ACC112 (cell line): ENCODE measurements around the gene EXOSC9.
A peak's percentile ranks its signal among the peaks of the same experiment; 100 is the strongest.

Experiments
- H2AFZ ChIP-seq: fragments of 200-600 bp; sonication (generic); one replicate; pipeline ENCODE4 v1.6.0; 2017; ENCODE audit warnings: antibody characterized with exemption, low read length; ENCODE audit not compliant: unreplicated experiment
- H3K27ac ChIP-seq: fragments of 200-600 bp; sonication (generic); 2 replicates; pipeline ENCODE4 v1.5.1; 2014; ENCODE audit warnings: low read depth, mild to moderate bottlenecking, antibody characterized with exemption, low read length, moderate library complexity
- H3K27me3 ChIP-seq: fragments of 200-600 bp; sonication (generic); 2 replicates; pipeline ENCODE4 v1.6.1; 2014; ENCODE audit warnings: mild to moderate bottlenecking, antibody characterized with exemption, low read length, moderate library complexity, mixed read lengths; ENCODE audit not compliant: insufficient read depth
- H3K36me3 ChIP-seq: fragments of 200-600 bp; sonication (generic); 2 replicates; pipeline ENCODE4 v1.6.1; 2016; ENCODE audit warnings: mild to moderate bottlenecking, antibody characterized with exemption, low read length, moderate library complexity, mixed read lengths; ENCODE audit not compliant: insufficient read depth
- H3K4me1 ChIP-seq: fragments of 200-600 bp; sonication (generic); one replicate; pipeline ENCODE4 v1.6.1; 2016; ENCODE audit warnings: low read length, mixed read lengths; ENCODE audit not compliant: insufficient read depth, unreplicated experiment, control insufficient read depth
- H3K4me3 ChIP-seq: fragments of 200-600 bp; sonication (generic); 2 replicates; pipeline ENCODE4 v1.5.1; 2014; ENCODE audit warnings: mild to moderate bottlenecking, low read depth, low read length
- H3K79me2 ChIP-seq: fragments of 200-600 bp; sonication (generic); one replicate; pipeline ENCODE4 v1.6.0; 2016; ENCODE audit warnings: low read length; ENCODE audit not compliant: control insufficient read depth, unreplicated experiment, insufficient read depth

Gene EXOSC9

GRCh38 chr4:121788896-121789295, 12.2 kb upstream of the EXOSC9 start:
- peak overlapping the region; percentile 73 for H3K27ac ChIP-seq

DNA sequence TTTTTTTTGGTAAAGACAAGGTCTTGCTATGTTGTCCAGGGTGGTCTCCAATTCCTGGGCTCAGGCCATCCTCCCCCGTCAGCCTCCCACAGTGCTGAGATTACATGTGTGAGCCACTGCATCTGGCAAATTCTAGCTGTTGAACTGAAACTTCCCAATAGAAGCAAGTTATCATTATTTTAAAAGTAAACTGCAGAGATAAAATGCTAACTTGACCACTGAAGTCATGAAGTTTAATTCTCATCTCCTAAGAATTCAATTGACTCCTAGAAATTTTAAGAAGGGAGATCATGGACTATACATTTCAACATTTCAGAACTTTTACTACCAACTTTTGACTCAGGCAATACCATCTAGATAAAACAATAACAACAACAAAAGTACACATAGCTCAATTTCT, 11.7 kb upstream of the EXOSC9 start:
- Histone ChIP-seq H3K27me3 (no peaks in the 10 kb centered on the region), H2AFZ (no peak overlapping the region), H3K36me3 (no peaks in the 10 kb centered on the region), H3K4me1 (peaks cover 63% of the 10 kb centered on the region), H3K27ac (peak overlapping the region; percentile 73), H3K4me3 (no peak overlapping the region), H3K79me2 (no peaks in the 10 kb centered on the region)

More at GRCh38 chr4:121788896-121789295, 12.2 kb upstream of the EXOSC9 start:
- H3K27me3 ChIP-seq, result no peaks in the 10 kb centered on the region
- H3K4me3 ChIP-seq, result no peak overlapping the region
- H3K4me1 ChIP-seq, result peaks cover 67% of the 10 kb centered on the region
- peaks cover 2% of the 10 kb centered on the region; the same call in 1 of the 2 replicates for H3K36me3 ChIP-seq
- peak overlapping the region; percentile 62 for H2AFZ ChIP-seq
- H3K79me2 ChIP-seq, result no peaks in the 10 kb centered on the region

- Histone ChIP-seq H3K4me1 (peaks cover 56% of the 10 kb centered on the region), H3K27ac (peak overlapping the region; percentile 73), H2AFZ (peak overlapping the region; percentile 34)
Observed at GRCh38 chr4:121789960-121790829, 10.9 kb upstream of the EXOSC9 start.

DNA sequence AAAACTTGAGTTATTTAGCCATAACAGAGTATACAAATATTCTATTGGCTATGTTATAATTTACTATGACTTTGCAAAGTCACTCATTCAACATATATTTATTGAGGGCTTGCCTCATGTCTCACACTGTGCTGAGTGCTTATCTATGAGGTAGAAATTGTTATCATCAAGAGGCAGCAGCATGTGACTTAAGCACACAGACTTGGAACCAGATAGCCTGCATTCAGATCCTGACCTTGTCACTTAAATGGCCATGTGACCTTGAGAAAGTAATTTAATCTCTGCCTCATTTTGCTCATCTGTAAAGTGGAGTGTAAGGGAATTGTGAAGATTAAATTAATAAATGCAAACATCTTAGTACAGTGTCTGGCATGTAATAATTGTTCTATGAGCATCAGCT, 10.1 kb upstream of the EXOSC9 start:
- Histone ChIP-seq H3K4me3 (no peak overlapping the region), H3K27ac (no peak overlapping the region), H2AFZ (no peak overlapping the region), H3K4me1 (peaks cover 48% of the 10 kb centered on the region), H3K79me2 (no peaks in the 10 kb centered on the region), H3K36me3 (no peaks in the 10 kb centered on the region), H3K27me3 (no peaks in the 10 kb centered on the region)

More at GRCh38 chr4:121789960-121790829, 10.9 kb upstream of the EXOSC9 start:
- Histone ChIP-seq H3K4me3 (no peak overlapping the region), H3K27me3 (no peaks in the 10 kb centered on the region), H3K79me2 (no peaks in the 10 kb centered on the region), H3K36me3 (no peaks in the 10 kb centered on the region)

DNA sequence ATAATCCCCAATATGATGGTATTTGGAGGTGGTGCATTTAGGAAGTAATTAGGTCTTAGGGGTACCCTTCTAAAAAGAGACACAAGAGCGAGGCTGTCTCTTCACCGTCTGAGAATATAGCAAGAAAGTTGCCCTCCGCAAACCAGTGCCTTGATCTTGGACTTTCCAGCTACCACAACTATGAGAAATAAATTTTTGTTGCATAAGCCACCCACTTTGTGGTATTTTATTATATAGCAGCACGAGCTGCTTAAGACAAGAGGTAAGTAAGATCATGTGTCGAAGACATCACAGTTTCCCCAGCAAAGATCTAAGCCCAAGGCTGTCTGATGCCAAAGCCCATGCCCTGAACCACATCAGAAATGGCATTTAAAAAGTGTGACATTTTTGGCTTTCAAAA, 9.6 kb upstream of the EXOSC9 start:
- Histone ChIP-seq H3K27me3 (no peaks in the 10 kb centered on the region), H3K79me2 (no peaks in the 10 kb centered on the region), H2AFZ (no peak overlapping the region), H3K4me1 (peaks cover 43% of the 10 kb centered on the region), H3K27ac (no peak overlapping the region), H3K36me3 (no peaks in the 10 kb centered on the region), H3K4me3 (no peak overlapping the region)

DNA sequence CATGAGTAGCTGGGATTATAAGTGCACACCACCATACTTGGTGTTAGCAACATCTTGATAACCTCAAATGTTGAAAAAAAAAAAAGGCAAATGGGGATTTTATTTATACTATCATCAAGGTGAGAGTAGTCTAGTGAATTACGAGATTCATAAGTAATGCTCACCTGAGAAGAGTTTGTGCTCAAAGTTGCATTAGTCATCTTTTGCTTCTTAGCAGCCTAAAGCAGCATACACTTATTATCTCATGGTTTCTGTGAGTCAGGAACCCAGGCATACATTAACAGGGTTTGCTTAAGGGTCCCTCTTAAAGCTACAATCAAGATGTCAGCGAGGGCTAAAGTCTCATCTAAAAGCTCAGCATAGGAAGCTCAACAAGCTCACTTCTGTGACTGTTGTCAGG, 8.2 kb upstream of the EXOSC9 start:
- H3K27ac ChIP-seq, result no peak overlapping the region
- peaks cover 36% of the 10 kb centered on the region for H3K4me1 ChIP-seq
- no peaks in the 10 kb centered on the region for H3K36me3 ChIP-seq
- no peak overlapping the region for H3K4me3 ChIP-seq
- H3K27me3 ChIP-seq, result no peaks in the 10 kb centered on the region
- no peaks in the 10 kb centered on the region for H3K79me2 ChIP-seq
- H2AFZ ChIP-seq, result no peak overlapping the region

DNA sequence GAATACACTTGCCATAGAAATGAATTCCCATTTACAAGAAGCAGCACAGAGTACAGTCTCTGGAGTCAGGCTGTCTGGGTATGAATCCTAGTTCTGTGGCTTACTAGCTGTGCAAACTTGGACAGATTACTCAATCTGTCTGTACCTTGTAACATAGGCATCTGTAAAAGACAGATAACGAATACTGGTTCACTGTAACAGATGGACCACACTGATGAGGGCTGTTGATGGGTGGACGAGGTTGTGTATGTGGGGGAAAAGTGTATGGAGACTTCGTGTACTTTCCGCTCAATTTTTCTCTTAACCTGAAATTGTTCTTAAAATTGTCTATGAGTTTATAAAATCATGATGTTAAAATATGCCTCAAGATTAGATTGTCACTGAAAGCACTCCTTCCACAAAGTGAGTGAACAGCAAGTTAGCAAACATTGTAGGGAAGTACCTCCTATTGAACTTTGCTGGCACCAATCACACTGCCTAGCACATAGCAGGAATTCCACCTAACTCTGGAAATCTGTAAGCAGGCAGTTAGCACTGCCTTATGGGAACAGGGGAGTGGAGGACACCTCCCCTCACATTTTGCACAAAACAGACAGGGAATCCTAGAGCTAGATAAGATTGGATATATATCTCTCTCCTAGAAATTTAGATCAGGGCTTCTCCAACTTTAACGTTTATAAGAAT, 6.5 kb upstream of the EXOSC9 start:
- H3K4me1 ChIP-seq, result peaks cover 24% of the 10 kb centered on the region
- H2AFZ ChIP-seq, result no peak overlapping the region

GRCh38 chr4:121796283-121796682, 4.8 kb upstream of the EXOSC9 start:
- H2AFZ ChIP-seq, result no peak overlapping the region
- peaks cover 19% of the 10 kb centered on the region for H3K4me1 ChIP-seq
- no peak overlapping the region for H3K4me3 ChIP-seq
- no peak overlapping the region for H3K27ac ChIP-seq
- H3K79me2 ChIP-seq, result peaks cover under 1% of the 10 kb centered on the region
- H3K27me3 ChIP-seq, result no peaks in the 10 kb centered on the region
- H3K36me3 ChIP-seq, result no peaks in the 10 kb centered on the region

More for the DNA sequence above, 6.5 kb upstream of the EXOSC9 start:
- Histone ChIP-seq H3K36me3 (no peaks in the 10 kb centered on the region), H3K27ac (no peak overlapping the region), H3K4me3 (no peak overlapping the region), H3K27me3 (no peaks in the 10 kb centered on the region), H3K79me2 (no peaks in the 10 kb centered on the region)

DNA sequence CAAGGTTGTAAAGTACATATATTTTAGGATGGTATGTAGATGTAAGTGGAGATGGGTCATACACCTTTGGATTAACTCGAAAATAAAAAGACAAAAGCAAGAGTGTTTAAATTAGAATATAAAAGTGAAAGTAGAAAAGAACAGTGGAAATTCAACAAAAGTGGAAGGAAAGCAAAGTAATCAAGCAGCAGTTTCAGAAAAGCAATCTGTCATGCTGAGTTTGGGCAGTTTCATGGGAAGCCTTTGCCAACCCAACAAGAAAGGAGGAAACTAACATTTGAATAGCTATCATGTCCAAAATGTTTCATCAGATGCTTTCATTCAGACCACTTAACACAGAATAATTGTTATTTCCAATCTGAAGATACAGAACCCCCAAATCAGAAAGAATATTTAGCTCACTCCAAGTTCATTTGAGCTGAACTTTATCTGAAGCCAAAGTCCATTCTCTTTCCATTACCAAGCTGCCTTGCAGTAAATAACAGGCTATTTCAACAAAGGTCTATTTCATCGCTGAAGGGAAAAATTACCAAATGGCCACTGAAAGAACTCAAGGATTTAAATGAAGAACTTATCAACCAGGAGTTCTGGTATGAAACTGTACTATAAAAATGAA, 1.8 kb upstream of the EXOSC9 start:
- peaks cover 25% of the 10 kb centered on the region for H3K4me1 ChIP-seq
- peak overlapping the region; percentile 10; the same call in 1 of the 2 replicates for H3K4me3 ChIP-seq
- H3K79me2 ChIP-seq, result peaks cover 28% of the 10 kb centered on the region
- H3K27me3 ChIP-seq, result no peaks in the 10 kb centered on the region
- no peak overlapping the region for H3K27ac ChIP-seq
- peaks cover 16% of the 10 kb centered on the region for H3K36me3 ChIP-seq
- peak overlapping the region; percentile 85 for H2AFZ ChIP-seq

DNA sequence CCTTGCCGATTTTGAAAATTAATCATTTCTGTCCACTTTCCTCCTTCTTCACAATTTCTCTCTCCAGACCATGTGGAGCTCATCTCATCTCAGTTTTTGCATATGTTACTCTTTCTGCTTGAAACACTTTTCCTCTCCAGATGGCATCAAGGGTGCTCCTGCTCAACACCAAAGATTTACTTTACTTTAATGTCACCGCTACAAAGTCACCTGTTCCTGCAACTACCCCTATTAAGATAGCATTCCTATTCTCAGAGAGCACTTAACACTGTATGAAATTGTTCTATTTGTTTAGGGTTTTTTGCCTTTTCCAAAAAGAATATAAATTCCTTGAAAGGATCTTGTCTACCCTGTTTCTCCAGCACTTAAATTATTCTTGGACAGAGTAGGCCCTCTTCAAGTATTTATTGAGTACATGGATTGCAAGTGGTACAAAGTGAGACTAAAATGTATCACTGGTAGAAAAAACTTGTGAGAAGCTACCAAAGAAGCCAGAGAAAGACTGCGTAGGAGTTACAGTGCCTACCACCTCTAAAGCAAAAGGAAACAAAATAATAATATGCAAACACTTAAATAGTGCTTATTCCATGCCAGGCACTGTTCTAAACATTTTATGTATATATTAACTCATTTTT, 1.1 kb upstream of the EXOSC9 start:
- Histone ChIP-seq H3K4me3 (no peak overlapping the region), H3K27me3 (no peaks in the 10 kb centered on the region), H2AFZ (peak overlapping the region; percentile 85), H3K4me1 (peaks cover 28% of the 10 kb centered on the region), H3K36me3 (peaks cover 23% of the 10 kb centered on the region), H3K27ac (no peak overlapping the region), H3K79me2 (peaks cover 35% of the 10 kb centered on the region)
